GM18520 (cell line): ENCODE measurements around the gene PYROXD2.

Source experiments
- ATAC-seq: cut with Tn5 transposase; IDR thresholded peaks from one replicate; pipeline ENCODE4 v1.9.1; 2021; ENCODE audit not compliant: unreplicated experiment

PYROXD2 gene

DNA sequence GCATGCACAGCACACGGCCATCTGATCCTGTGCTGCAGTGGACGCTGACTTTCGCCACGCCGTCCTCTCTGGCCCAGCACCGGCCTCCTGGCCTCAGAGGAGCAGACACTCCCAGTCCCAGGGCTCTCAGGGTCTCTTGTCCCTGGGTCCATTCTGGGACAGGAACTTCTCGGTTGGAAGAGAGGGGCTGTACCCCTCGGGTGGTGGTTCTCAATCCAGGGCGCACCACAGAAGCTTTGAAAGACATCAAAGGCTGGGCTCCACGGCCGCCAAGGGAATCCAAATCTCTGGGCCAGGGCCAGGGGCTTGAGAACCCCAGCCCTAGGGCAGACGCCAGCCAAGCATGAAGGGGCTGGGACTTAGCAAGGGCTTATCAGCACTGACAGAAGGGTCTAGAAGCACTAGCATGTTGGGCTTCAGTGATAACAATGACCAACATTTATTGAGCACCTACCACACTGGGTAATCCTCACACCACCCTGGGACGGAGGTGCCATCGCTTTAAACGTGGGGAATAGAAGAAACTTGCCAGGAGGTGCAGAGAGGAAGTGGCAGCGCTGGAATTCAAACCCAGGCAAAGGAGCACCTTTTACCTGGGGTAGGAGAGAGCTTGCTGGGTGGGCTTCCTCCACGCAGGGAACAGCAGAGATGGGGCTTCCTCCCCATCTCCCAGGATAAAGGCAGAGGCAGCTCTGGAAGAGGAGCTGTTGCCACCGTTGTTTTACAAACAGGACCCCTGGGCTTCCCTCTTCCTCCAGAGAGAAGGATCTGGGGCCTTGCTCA lies 1.8 kb upstream of the PYROXD2 start:
- ATAC-seq = no peak

- ATAC-seq = no peak
Measured at GRCh38 chr10:98415731-98416119, 743 bp upstream of the PYROXD2 start.

GRCh38 chr10:98414578-98414931 lies 427 bp downstream of the PYROXD2 start:
- ATAC-seq = no peak

DNA sequence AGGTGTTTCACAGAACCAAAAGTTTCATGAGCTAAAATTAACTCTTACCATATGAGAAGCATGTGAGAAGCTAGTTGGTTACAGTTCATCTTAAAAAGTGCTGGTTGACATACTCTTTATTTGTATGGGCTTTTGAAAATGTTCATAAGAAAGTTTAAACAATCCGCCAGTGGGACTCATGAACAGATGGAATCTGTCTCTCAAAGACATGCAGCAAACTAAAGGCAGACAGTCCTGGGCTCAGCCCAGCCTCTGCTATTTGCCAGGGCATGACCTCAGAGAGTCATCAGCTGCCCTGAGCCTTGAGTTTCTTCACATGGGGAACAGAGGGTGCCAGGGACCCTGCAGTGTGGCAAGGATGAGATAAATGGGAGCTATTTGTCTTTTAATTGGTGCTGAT lies 3.2 kb downstream of the PYROXD2 start:
- ATAC-seq = no peak

GRCh38 chr10:98411166-98411565 lies 3.8 kb downstream of the PYROXD2 start:
- ATAC-seq = no peak

DNA sequence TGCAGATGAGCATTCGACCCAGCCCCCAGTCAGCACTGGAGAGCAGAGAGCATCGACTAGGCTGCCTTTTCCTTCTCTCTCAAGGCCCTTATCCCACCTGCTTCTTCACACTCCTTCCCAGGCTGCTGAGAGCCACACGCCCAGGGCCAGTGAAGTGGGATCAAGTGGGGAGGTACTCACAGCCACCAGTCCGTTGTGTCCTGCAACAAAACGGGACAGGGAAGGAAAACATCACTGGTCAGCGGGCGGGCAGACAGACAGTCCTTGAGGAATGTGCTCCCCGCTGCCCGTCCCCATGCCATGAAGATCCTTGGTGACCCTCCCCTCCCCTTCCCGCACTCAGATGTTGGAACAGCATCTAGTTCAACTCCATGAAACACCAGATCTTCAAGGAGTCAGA lies 4.2 kb downstream of the PYROXD2 start:
- ATAC-seq = no peak

GRCh38 chr10:98410135-98410743 lies 4.7 kb downstream of the PYROXD2 start:
- ATAC-seq = no peak

GRCh38 chr10:98408799-98409198 lies 6.2 kb downstream of the PYROXD2 start:
- peak; percentile 51 for ATAC-seq

DNA sequence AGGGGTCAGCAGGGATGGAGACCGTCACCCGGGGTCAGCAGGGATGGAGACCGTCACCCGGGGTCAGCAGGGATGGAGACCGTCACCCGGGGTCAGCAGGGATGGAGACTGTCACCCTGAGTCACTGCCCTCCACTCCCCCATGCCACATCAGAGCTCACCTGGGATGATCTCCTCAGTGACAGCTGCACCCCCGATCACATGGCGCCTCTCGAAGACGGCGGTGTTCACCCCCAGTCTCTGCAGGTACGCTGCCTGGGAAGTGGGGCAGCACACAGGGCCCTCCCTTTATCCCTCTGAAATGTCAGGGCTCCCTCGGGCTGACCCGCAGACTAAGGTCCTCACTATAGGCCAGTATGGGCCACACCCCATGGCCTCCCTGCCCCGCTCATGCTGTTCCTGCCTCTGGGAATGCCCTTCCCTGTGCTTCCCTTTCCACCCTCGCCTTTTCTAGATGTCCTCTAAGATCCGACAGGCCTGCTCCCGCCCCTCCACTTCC lies 7.2 kb downstream of the PYROXD2 start:
- ATAC-seq = no peak

DNA sequence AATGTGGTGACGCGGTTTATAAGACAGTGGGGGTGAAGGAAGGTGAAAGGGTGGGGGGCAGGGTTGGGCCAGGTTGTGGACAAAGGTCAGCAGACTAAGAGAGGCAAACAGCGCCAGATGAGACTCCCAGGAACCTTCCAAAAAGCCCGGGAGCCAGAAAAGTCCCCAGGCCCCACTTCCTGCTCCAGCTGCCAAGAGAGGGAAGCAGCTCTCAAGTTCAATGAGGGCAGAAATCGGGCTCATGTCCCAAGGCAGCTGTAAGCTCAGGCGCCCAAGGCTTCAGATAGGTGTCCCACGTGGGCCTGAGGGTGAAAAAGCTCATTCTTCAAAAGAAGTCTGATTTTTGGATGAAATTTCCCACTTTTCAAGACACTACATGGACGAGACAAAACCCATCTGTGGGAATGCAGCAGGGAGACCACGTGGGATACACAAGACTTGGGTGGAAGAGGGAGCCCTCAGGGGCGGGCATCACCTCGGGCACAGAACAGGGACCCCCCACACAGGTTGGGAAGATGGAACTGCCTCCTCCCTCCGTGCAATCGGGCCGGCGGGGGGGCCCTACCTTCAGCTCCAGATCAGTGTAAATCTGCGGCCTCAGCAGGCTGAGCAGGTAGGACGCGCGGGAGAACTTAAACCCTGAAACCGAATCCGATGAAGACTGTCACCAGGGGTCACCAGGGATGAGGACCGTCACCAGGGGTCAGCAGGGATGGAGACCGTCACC lies 7.8 kb downstream of the PYROXD2 start:
- no peak for ATAC-seq

DNA sequence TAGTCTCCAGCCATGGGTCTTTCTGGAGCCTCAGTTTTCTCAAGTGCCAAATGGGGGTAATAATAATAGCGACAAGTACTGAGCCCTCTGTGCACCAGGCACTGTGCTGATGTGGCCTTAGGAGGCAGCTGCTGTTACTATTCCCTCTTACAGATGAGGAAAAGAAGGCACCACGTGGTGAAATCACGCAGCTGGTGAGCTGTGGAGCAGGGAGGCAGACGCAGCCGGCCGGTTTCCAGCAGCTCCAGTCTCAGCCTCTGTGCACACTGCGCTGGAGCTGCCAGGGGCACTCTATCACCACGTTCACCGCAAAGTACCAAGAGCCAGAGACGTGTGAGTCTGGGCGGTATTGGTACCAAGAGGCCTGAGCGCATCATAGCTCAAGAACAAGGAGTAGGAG lies 9.6 kb downstream of the PYROXD2 start:
- ATAC-seq = no peak

DNA sequence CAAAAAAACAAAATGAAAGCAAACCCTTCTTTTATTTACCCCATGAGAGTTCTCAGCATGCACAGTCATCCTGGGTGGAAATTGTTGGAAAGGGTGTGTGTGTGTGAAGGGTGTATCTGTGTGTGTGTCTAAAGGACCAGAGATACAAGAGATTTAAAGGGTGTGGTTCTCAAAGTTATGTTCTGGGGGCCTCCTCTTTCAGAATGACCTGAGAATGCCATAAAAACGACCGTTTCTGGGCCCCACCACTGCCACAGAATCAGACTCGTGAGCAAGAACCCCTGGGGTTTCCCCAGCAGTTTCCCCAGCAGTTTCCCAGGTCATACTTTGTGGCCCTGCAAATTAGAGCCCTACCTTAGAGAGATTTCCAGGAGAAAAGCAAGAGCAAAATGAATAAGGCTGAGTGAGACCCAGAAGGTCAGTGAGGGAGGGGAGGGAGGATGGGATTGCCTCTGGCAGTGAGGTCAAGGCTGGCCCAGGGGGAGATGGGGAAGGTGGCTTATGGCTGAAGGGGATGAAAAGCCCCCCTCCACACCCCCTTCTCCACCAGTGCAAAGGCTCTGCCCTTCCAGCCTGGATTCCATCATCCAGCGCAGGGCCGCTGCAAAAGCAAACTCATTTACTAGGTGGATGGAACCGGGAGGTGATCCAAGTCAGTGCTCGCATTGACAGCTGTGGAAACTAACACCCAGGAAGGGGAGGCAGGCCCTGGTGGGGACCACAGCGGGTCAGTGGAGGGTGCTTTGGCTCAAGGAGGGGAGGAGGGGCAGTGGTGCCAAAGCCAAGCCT lies 10.2 kb downstream of the PYROXD2 start:
- no peak for ATAC-seq

- ATAC-seq = no peak
Measured at GRCh38 chr10:98403812-98404504, 11.0 kb downstream of the PYROXD2 start.

DNA sequence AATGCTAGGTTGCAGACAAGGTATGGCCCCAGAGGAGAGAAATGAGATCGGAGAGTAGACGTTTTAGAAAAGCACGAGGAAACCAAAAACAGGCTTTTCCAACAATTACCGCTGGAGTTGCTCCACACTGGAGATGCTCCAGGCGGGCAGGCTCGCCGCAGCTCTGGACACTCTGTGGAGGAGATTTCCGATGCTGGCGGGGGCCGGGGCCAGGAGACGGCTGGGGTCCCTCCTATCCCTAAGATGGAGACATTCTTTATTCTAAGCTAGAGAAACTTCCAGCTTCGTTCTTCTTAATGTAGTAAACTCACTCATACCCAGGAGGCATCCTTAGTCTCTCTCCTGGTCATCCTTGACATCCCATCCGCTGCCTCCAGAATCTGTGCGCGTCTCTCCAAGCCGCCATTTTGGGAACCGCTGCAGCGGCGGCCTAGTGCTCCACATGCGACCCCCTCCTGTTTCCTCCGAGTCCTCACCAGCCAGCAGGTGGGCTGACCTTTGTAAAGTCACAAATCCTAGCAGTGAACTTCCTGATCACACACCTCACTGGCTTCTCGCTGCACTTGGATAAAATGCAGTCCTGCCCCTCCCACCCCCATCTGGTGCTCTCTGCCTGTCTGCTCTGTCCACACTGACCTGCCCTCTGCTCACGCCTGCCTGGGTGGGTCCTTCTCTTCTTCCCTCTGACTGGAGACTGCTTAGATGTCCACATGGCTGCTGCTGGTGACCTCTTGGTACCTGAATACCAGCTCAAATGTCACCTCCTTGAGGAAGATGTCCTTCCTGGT lies 11.9 kb downstream of the PYROXD2 start:
- ATAC-seq = no peak

DNA sequence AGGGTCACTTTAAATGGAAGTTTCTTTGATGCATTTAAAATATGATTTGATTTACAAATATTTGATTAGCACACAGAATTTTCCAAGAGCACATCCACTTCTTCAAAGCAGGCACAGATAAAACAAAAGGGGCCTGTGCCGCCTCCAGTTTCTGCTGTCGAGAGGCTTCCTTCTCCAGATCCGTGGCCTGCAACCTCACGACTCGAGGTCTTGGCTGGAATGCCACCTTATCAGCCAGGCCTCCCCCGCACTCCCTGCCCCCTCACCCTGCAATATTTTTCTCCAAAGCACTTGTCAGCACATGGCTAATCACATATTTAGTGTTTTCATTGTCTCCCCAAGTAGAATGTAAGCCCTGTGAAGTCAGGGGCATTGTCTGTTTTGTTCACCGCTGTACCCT lies 12.5 kb downstream of the PYROXD2 start:
- ATAC-seq = no peak

GRCh38 chr10:98400482-98400881 lies 14.5 kb downstream of the PYROXD2 start:
- ATAC-seq = no peak

- ATAC-seq = no peak
Measured at GRCh38 chr10:98399784-98400183, 15.2 kb downstream of the PYROXD2 start.

DNA sequence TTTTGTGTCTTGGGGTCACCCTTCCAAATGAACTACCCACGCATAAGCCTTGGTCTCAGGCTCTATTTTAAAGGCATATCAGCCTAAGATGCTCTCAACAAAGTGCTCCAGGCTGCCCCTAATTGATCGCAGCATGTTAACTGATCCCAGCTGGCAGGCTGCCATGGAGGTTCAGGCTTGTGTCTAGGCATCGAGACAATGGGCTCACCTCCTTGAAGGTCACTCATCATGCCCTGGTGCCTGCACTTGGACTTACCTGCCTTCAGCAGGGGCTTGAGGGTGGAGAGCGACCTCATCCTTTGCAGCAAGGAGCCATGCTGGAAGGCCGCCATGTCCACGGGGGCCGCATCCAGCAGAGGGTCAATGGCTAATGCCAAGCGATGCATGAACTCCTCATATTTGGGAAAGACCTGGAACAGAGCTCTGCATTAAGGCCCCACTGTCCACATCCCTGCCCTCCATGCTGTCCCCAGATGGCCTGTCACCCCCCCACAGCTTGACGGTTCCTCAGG lies 17.8 kb downstream of the PYROXD2 start:
- no peak for ATAC-seq
